Astrocyte (in vitro differentiated cells and primary cell): ENCODE results near the gene MESP1. TPM values are rescaled to one million over a fixed set of nuclear protein-coding genes. Genes with fewer than 3 reads are reported as not detected.

Source experiments
- DNase-seq: peaks from one replicate; pipeline ENCODE4 v3.0.0-alpha.2; 2010; ENCODE audit warnings: low read depth
- FAIRE-seq: peaks from 2 replicates; lab custom pipeline; 2011; peaks lifted over from hg19 to GRCh38; lab: Jason Lieb, UNC
- H2AFZ ChIP-seq: 2 replicates; pipeline ENCODE4 v1.6.0; 2012; ENCODE audit warnings: low read depth, low read length, inconsistent platforms
- H3K27ac ChIP-seq: 2 replicates; pipeline ENCODE4 v1.5.1; 2011; ENCODE audit warnings: low read depth, low read length, inconsistent platforms
- H3K27me3 ChIP-seq: 2 replicates; pipeline ENCODE4 v1.6.0; 2011; ENCODE audit warnings: low read length, inconsistent platforms; ENCODE audit not compliant: insufficient read depth
- H3K36me3 ChIP-seq: 2 replicates; pipeline ENCODE4 v1.5.1; 2011; ENCODE audit warnings: low read length, inconsistent platforms; ENCODE audit not compliant: insufficient read depth
- H3K4me1 ChIP-seq: 2 replicates; pipeline ENCODE4 v1.5.1; 2011; ENCODE audit warnings: low read length, inconsistent platforms; ENCODE audit not compliant: insufficient read depth
- H3K4me2 ChIP-seq: 2 replicates; pipeline ENCODE4 v1.6.0; 2012; ENCODE audit warnings: low read length, inconsistent platforms
- H3K4me3 ChIP-seq: 2 replicates; pipeline ENCODE4 v1.5.1; 2011; ENCODE audit warnings: low read depth, mild to moderate bottlenecking, low read length, inconsistent platforms; ENCODE audit not compliant: insufficient read depth
- H3K79me2 ChIP-seq: 2 replicates; pipeline ENCODE4 v1.6.0; 2012; ENCODE audit warnings: mild to moderate bottlenecking, low read length, inconsistent platforms; ENCODE audit not compliant: insufficient read depth
- H3K9ac ChIP-seq: 2 replicates; pipeline ENCODE4 v1.6.0; 2012; ENCODE audit warnings: mild to moderate bottlenecking, low read length, inconsistent platforms
- H3K9me3 ChIP-seq: 2 replicates; pipeline ENCODE4 v1.5.1; 2012; ENCODE audit warnings: low read depth, mild to moderate bottlenecking, low read length, inconsistent platforms; ENCODE audit not compliant: insufficient read depth
- H4K20me1 ChIP-seq: 2 replicates; pipeline ENCODE4 v1.6.0; 2012; ENCODE audit warnings: low read length, inconsistent platforms; ENCODE audit not compliant: insufficient read depth
- H3K27ac Mint-ChIP-seq: one replicate; pipeline ENCODE4 v1.8.0; 2021; ENCODE audit warnings: mild to moderate bottlenecking, mixed read lengths; ENCODE audit not compliant: unreplicated experiment
- H3K27me3 Mint-ChIP-seq: one replicate; pipeline ENCODE4 v1.8.0; 2021; ENCODE audit warnings: low read depth, mixed read lengths; ENCODE audit not compliant: unreplicated experiment
- H3K36me3 Mint-ChIP-seq: one replicate; pipeline ENCODE4 v1.8.0; 2021; ENCODE audit warnings: low read depth, mixed read lengths; ENCODE audit not compliant: unreplicated experiment
- H3K4me1 Mint-ChIP-seq: one replicate; pipeline ENCODE4 v1.8.0; 2021; ENCODE audit warnings: low read depth, mixed read lengths; ENCODE audit not compliant: unreplicated experiment
- H3K4me3 Mint-ChIP-seq: one replicate; pipeline ENCODE4 v1.8.0; 2021; ENCODE audit warnings: mild to moderate bottlenecking, moderate library complexity, mixed read lengths; ENCODE audit not compliant: unreplicated experiment
- H3K9me3 Mint-ChIP-seq: one replicate; pipeline ENCODE4 v1.8.0; 2021; ENCODE audit warnings: mild to moderate bottlenecking, mixed read lengths; ENCODE audit not compliant: unreplicated experiment
- EZH2 ChIP-seq: IDR thresholded peaks from 2 replicates; pipeline ENCODE4 v1.6.1; 2012; ENCODE audit warnings: mild to moderate bottlenecking, low read length, inconsistent platforms; ENCODE audit not compliant: insufficient read depth
- total RNA-seq: library from RNA; stranded (reverse); gene quantifications from 2 replicates; pipeline ENCODE4 v1.2.1, GENCODE V29; 2021
- TF ChIP-seq, protein P1 (sequence below): IDR thresholded peaks from 2 replicates; pipeline ENCODE4 v1.5.1; 2011; ENCODE audit warnings: low read depth, mild to moderate bottlenecking, inconsistent platforms, low read length, moderate library complexity; ENCODE audit not compliant: insufficient read depth

The MESP1 gene
- total RNA-seq, 1 donor from 2014 or later = not detected

DNA sequence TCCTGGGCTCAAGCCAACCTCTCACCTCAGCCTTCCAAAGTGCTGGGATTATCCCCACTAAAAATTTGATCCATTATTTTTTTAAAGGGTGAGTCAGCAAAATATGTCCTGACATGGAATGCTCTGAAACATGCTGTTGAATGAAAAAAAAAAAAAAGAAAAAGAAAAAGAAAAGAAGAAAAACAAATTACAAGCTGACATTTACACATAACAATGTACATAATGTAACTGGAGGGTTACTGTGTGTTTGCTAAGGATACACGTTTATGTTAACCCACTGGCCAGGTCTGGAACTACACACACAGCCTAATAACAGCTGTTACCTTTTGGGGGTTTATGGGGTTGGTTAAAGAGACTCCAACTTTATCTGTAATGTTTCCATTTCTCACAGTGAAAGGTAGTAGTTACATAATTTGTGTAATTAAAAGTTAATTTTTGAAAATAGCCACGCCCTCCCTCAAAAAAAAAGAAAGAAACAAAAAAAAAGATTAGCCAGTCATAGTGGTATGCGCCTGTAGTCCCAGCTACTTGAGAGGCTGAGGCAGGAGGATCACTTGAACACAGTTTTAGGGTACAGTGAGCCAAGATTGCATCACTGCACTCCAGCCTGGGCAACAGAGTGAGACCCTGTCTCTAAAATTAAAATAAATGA is 22.0 kb upstream of the MESP1 start:
- H3K4me3 Mint-ChIP-seq = no peak overlapping the region

DNA sequence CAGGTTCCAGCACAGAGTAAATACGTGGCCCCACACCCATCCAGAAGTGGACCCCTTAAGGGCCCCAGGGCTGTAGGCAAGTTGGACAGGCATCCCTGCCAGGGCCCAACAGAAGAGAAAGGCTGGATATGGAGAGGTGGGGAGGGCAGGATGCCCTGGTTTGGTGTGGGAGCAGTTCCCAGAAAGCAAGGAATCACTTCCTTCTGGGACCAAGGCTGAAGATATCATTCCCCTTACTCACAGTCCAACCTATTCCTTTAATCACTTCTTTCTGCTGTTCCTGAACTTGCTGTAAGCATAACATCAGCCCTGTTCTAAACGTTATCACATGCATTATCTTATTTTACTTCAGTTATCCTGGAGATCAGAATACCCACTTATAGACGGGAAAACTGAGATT is 19.0 kb upstream of the MESP1 start:
- H3K4me2 ChIP-seq = peak overlapping the region; percentile 17
- H3K9ac ChIP-seq = no peak overlapping the region
- no peak overlapping the region for H2AFZ ChIP-seq
- Mint-ChIP-seq H3K27ac (no peak overlapping the region), H3K4me1 (peaks cover 2% of the 10 kb centered on the region), H3K9me3 (no peaks in the 10 kb centered on the region), H3K36me3 (no peaks in the 10 kb centered on the region), H3K4me3 (no peak overlapping the region), H3K27me3 (peaks cover 19% of the 10 kb centered on the region)
- no peaks in the 10 kb centered on the region for H3K36me3 ChIP-seq
- no peaks in the 10 kb centered on the region for H3K27me3 ChIP-seq
- H3K9me3 ChIP-seq = no peaks in the 10 kb centered on the region
- H3K79me2 ChIP-seq = no peaks in the 10 kb centered on the region
- H4K20me1 ChIP-seq = no peaks in the 10 kb centered on the region
- DNase-seq (peak; percentile 63), FAIRE-seq (no peak)
- no peak overlapping the region for H3K4me3 ChIP-seq
- peaks cover 6% of the 10 kb centered on the region for H3K4me1 ChIP-seq
- no peak for TF ChIP-seq EZH2
- TF ChIP-seq, protein P1, sequence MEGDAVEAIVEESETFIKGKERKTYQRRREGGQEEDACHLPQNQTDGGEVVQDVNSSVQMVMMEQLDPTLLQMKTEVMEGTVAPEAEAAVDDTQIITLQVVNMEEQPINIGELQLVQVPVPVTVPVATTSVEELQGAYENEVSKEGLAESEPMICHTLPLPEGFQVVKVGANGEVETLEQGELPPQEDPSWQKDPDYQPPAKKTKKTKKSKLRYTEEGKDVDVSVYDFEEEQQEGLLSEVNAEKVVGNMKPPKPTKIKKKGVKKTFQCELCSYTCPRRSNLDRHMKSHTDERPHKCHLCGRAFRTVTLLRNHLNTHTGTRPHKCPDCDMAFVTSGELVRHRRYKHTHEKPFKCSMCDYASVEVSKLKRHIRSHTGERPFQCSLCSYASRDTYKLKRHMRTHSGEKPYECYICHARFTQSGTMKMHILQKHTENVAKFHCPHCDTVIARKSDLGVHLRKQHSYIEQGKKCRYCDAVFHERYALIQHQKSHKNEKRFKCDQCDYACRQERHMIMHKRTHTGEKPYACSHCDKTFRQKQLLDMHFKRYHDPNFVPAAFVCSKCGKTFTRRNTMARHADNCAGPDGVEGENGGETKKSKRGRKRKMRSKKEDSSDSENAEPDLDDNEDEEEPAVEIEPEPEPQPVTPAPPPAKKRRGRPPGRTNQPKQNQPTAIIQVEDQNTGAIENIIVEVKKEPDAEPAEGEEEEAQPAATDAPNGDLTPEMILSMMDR = no peak
- no peak overlapping the region for H3K27ac ChIP-seq

More for the DNA sequence above, 22.0 kb upstream of the MESP1 start:
- Mint-ChIP-seq H3K4me1 (peaks cover 2% of the 10 kb centered on the region), H3K27ac (peak overlapping the region; percentile 27), H3K36me3 (no peaks in the 10 kb centered on the region), H3K27me3 (peaks cover 18% of the 10 kb centered on the region), H3K9me3 (no peaks in the 10 kb centered on the region)
- no peak for TF ChIP-seq EZH2
- TF ChIP-seq, protein P1 = peak; percentile 35
- DNase-seq (no peak), FAIRE-seq (no peak)
- no peak overlapping the region for H3K4me3 ChIP-seq
- no peak overlapping the region for H3K27ac ChIP-seq
- H3K27me3 ChIP-seq = no peaks in the 10 kb centered on the region
- H3K9me3 ChIP-seq = no peaks in the 10 kb centered on the region
- no peaks in the 10 kb centered on the region for H4K20me1 ChIP-seq
- no peak overlapping the region for H3K9ac ChIP-seq
- no peaks in the 10 kb centered on the region for H3K36me3 ChIP-seq
- H3K79me2 ChIP-seq = no peaks in the 10 kb centered on the region
- H3K4me2 ChIP-seq = no peak overlapping the region
- H3K4me1 ChIP-seq = peaks cover 6% of the 10 kb centered on the region
- H2AFZ ChIP-seq = no peak overlapping the region

DNA sequence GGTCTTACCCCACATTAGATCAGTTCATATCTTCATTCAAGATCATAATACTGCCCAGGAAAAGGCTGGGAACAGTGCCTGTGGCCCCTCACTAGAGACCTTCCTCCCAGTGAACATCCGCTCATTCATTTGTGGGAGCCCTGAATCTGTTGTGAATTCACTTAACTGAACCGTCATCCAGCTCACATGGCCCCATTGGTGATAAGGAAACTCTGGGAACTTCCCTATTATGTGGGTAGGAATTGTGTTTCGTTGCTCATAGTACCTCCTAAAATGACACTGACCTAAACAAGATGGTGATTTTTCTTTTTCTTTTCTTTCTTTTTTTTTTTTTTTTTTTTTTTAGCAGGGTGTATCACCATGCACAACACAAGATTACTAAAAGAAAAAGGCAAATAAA is 18.3 kb upstream of the MESP1 start:
- H3K9me3 ChIP-seq = no peaks in the 10 kb centered on the region

More for the DNA sequence above, 18.3 kb upstream of the MESP1 start:
- Mint-ChIP-seq H3K9me3 (no peaks in the 10 kb centered on the region), H3K27me3 (peaks cover 19% of the 10 kb centered on the region), H3K4me1 (peaks cover 2% of the 10 kb centered on the region), H3K36me3 (no peaks in the 10 kb centered on the region), H3K4me3 (no peak overlapping the region), H3K27ac (no peak overlapping the region)
- no peak overlapping the region for H2AFZ ChIP-seq
- no peaks in the 10 kb centered on the region for H3K27me3 ChIP-seq
- no peak overlapping the region for H3K4me2 ChIP-seq
- no peaks in the 10 kb centered on the region for H3K79me2 ChIP-seq
- peaks cover 6% of the 10 kb centered on the region for H3K4me1 ChIP-seq
- H3K4me3 ChIP-seq = no peak overlapping the region
- no peak overlapping the region for H3K9ac ChIP-seq
- H3K36me3 ChIP-seq = no peaks in the 10 kb centered on the region
- no peak overlapping the region for H3K27ac ChIP-seq
- DNase-seq (no peak), FAIRE-seq (no peak)
- TF ChIP-seq EZH2 = no peak
- TF ChIP-seq, protein P1 = no peak
- no peaks in the 10 kb centered on the region for H4K20me1 ChIP-seq
